Osteocyte (in vitro differentiated cells): ENCODE measurements around the gene NKAIN4. TPM values are rescaled to one million over a fixed set of nuclear protein-coding genes. Genes with fewer than 3 reads are reported as not detected.
A peak's percentile ranks its signal among the peaks of the same experiment; 100 is the strongest.
"Not testable (repeated sequence)": the region's sequence is repeated elsewhere in the genome, so short reads cannot be mapped to it uniquely, and the experiment has no call there.

Source experiments
- DNase-seq: peaks from one replicate; pipeline ENCODE4 v3.0.0; 2021; ENCODE audit warnings: mixed read lengths; ENCODE audit not compliant: unreplicated experiment; ENCODE audit errors: extremely low spot score
- H3K27ac Mint-ChIP-seq: one replicate; pipeline ENCODE4 v1.8.0; 2021; ENCODE audit warnings: mild to moderate bottlenecking, mixed read lengths; ENCODE audit not compliant: unreplicated experiment
- H3K27me3 Mint-ChIP-seq: one replicate; pipeline ENCODE4 v1.8.0; 2021; ENCODE audit warnings: mixed read lengths; ENCODE audit not compliant: unreplicated experiment
- H3K36me3 Mint-ChIP-seq: one replicate; pipeline ENCODE4 v1.8.0; 2021; ENCODE audit warnings: mixed read lengths; ENCODE audit not compliant: unreplicated experiment
- H3K4me1 Mint-ChIP-seq: one replicate; pipeline ENCODE4 v1.8.0; 2021; ENCODE audit warnings: mixed read lengths; ENCODE audit not compliant: unreplicated experiment
- H3K4me3 Mint-ChIP-seq: one replicate; pipeline ENCODE4 v1.8.0; 2021; ENCODE audit warnings: mild to moderate bottlenecking, moderate library complexity, mixed read lengths; ENCODE audit not compliant: unreplicated experiment
- H3K9me3 Mint-ChIP-seq: one replicate; pipeline ENCODE4 v1.8.0; 2021; ENCODE audit warnings: mixed read lengths; ENCODE audit not compliant: unreplicated experiment
- CTCF ChIP-seq: fragments of 200-600 bp; sonication (generic); IDR thresholded peaks from 2 replicates; pipeline ENCODE4 v1.5.0; 2021; ENCODE audit warnings: antibody characterized with exemption, mild to moderate bottlenecking, moderate library complexity
- total RNA-seq: library from RNA; stranded (reverse); gene quantifications from 2 replicates; pipeline ENCODE4 v1.2.1, GENCODE V29; 2021

NKAIN4 gene
- total RNA-seq, 1 donor from 2014 or later = 0.62 TPM

DNA sequence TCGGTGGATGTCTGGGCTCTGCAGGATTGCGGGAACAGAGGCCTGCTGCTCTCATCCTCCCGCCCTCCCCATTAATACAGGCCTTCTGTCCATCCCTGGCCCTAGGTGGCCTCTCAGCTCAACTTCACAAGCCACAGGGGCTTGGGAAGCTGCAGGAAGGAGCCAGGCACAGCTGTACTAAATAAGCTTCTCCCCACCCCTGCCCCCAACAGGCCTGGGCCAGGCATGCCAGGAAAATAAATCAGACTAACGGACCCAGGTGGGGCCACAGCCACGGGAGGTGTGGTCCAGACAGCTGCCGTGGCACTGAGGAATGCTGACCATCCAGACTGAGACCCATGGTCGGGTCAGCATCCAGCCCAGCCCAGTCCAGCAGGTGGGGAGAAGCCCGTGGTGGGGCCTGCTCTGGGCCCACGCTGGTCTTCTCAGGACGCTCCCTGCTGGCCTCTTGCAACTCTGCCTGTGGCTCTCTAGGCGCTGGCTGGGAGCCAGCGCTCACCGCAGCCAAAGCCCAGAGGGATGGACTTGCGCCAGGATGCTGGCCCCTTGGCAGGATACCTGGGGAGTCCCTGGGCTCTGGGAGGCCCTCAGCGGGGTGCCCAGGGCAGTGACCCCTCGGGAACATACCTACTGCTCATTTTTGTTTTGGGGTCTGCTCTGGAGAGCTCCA is 29.7 kb downstream of the NKAIN4 start:
- H3K9me3 Mint-ChIP-seq = no peaks in the 10 kb centered on the region
- peak; percentile 38 for TF ChIP-seq CTCF
- peaks cover 22% of the 10 kb centered on the region for H3K4me1 Mint-ChIP-seq
- no peak overlapping the region for H3K4me3 Mint-ChIP-seq
- H3K27ac Mint-ChIP-seq = peak overlapping the region; percentile 38
- DNase-seq = no peak
- H3K36me3 Mint-ChIP-seq = no peaks in the 10 kb centered on the region
- peaks cover 9% of the 10 kb centered on the region for H3K27me3 Mint-ChIP-seq

- Mint-ChIP-seq H3K36me3 (no peaks in the 10 kb centered on the region), H3K27me3 (peaks cover 9% of the 10 kb centered on the region), H3K9me3 (no peaks in the 10 kb centered on the region), H3K4me1 (peaks cover 22% of the 10 kb centered on the region), H3K4me3 (no peak overlapping the region), H3K27ac (no peak overlapping the region)
- DNase-seq = no peak
- TF ChIP-seq CTCF = no peak
Observed at GRCh38 chr20:63223826-63224207, 30.4 kb downstream of the NKAIN4 start.

GRCh38 chr20:63223121-63223825 is 31.0 kb downstream of the NKAIN4 start:
- peak; percentile 86 for TF ChIP-seq CTCF
- peaks cover 22% of the 10 kb centered on the region for H3K4me1 Mint-ChIP-seq
- no peaks in the 10 kb centered on the region for H3K36me3 Mint-ChIP-seq
- H3K27me3 Mint-ChIP-seq = peaks cover 9% of the 10 kb centered on the region
- H3K27ac Mint-ChIP-seq = no peak overlapping the region
- DNase-seq = no peak
- H3K4me3 Mint-ChIP-seq = no peak overlapping the region
- no peaks in the 10 kb centered on the region for H3K9me3 Mint-ChIP-seq

GRCh38 chr20:63222541-63222940 is 31.7 kb downstream of the NKAIN4 start:
- Mint-ChIP-seq H3K9me3 (no peaks in the 10 kb centered on the region), H3K4me3 (no peak overlapping the region), H3K4me1 (peaks cover 22% of the 10 kb centered on the region), H3K27me3 (peaks cover 9% of the 10 kb centered on the region), H3K36me3 (no peaks in the 10 kb centered on the region), H3K27ac (no peak overlapping the region)
- TF ChIP-seq CTCF = no peak
- no peak for DNase-seq

GRCh38 chr20:63221400-63222053 is 32.7 kb downstream of the NKAIN4 start:
- not testable (repeated sequence) for H3K4me3 Mint-ChIP-seq, H3K36me3 Mint-ChIP-seq, H3K27me3 Mint-ChIP-seq, H3K9me3 Mint-ChIP-seq, H3K27ac Mint-ChIP-seq, DNase-seq
- peaks cover 29% of the 10 kb centered on the region for H3K4me1 Mint-ChIP-seq
